Adipocyte (in vitro differentiated cells): ENCODE measurements around the gene MERTK.

Experiments used
- DNase-seq: peaks from one replicate; pipeline ENCODE4 v3.0.0-alpha.2; 2015; ENCODE audit warnings: low read depth
- H3K27me3 ChIP-seq: replicated peaks from 2 replicates; pipeline ENCODE4 v1.7.0; 2013; ENCODE audit warnings: mild to moderate bottlenecking, low read length, moderate library complexity; ENCODE audit not compliant: control insufficient read depth, insufficient read depth
- H3K36me3 ChIP-seq: 2 replicates; pipeline ENCODE4 v1.7.0; 2013; ENCODE audit warnings: low read length, mild to moderate bottlenecking, moderate library complexity; ENCODE audit not compliant: control insufficient read depth, insufficient read depth, severe bottlenecking
- H3K4me1 ChIP-seq: 2 replicates; pipeline ENCODE4 v1.7.0; 2013; ENCODE audit warnings: mild to moderate bottlenecking, low read length, moderate library complexity; ENCODE audit not compliant: control insufficient read depth, insufficient read depth
- H3K4me3 ChIP-seq: 2 replicates; pipeline ENCODE4 v1.7.0; 2013; ENCODE audit warnings: mild to moderate bottlenecking, low read length, moderate library complexity
- H3K9ac ChIP-seq: 2 replicates; pipeline ENCODE4 v1.7.0; 2013; ENCODE audit warnings: mild to moderate bottlenecking, low read length, moderate library complexity
- H3K9me3 ChIP-seq: 2 replicates; pipeline ENCODE4 v1.7.0; 2013; ENCODE audit warnings: mild to moderate bottlenecking, low read length, moderate library complexity; ENCODE audit not compliant: control insufficient read depth

Gene MERTK

GRCh38 chr2:111965062-111965461 lies 66.7 kb downstream of the MERTK start:
- no peaks in the 10 kb centered on the region for H3K36me3 ChIP-seq

GRCh38 chr2:111966241-111966640 lies 67.8 kb downstream of the MERTK start:
- H3K36me3 ChIP-seq, result no peaks in the 10 kb centered on the region

More at GRCh38 chr2:111965062-111965461, 66.7 kb downstream of the MERTK start:
- H3K4me3 ChIP-seq, result no peak overlapping the region
- no peaks in the 10 kb centered on the region for H3K4me1 ChIP-seq
- DNase-seq, result no peak
- no peaks in the 10 kb centered on the region for H3K9me3 ChIP-seq
- H3K27me3 ChIP-seq, result peaks cover 11% of the 10 kb centered on the region
- H3K9ac ChIP-seq, result no peak overlapping the region

DNA sequence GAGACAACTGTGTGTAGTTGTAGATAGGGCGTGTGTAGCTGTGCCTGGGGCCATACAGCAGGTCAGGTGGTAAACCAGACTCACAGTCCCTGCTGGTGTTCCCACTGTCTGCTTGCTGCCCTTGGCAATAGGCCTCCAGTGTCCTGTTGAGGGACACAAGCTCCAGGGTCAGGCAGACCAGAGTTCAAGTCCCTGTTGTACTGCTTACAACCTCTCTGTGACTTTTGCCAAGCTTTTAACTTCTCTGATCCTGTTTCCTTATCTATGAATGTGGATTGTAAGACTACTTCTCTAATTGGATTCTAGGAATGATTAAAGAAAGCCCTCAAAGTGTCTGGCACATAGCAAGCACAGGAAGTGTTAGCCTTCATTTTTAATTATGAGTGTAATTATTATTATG lies 68.6 kb downstream of the MERTK start:
- no peak for DNase-seq
- Histone ChIP-seq H3K27me3 (peaks cover 11% of the 10 kb centered on the region), H3K9me3 (no peaks in the 10 kb centered on the region), H3K4me1 (no peaks in the 10 kb centered on the region), H3K4me3 (no peak overlapping the region), H3K9ac (no peak overlapping the region), H3K36me3 (no peaks in the 10 kb centered on the region)

More at GRCh38 chr2:111966241-111966640, 67.8 kb downstream of the MERTK start:
- H3K9me3 ChIP-seq, result no peaks in the 10 kb centered on the region
- H3K27me3 ChIP-seq, result peaks cover 11% of the 10 kb centered on the region
- DNase-seq, result no peak
- H3K4me3 ChIP-seq, result no peak overlapping the region
- no peak overlapping the region for H3K9ac ChIP-seq
- no peaks in the 10 kb centered on the region for H3K4me1 ChIP-seq

- Histone ChIP-seq H3K9ac (no peak overlapping the region), H3K27me3 (peaks cover 6% of the 10 kb centered on the region), H3K9me3 (no peaks in the 10 kb centered on the region), H3K36me3 (no peaks in the 10 kb centered on the region), H3K4me1 (peaks cover 8% of the 10 kb centered on the region), H3K4me3 (no peak overlapping the region)
- DNase-seq, result no peak
Measured at GRCh38 chr2:111970453-111970852, 72.0 kb downstream of the MERTK start.

DNA sequence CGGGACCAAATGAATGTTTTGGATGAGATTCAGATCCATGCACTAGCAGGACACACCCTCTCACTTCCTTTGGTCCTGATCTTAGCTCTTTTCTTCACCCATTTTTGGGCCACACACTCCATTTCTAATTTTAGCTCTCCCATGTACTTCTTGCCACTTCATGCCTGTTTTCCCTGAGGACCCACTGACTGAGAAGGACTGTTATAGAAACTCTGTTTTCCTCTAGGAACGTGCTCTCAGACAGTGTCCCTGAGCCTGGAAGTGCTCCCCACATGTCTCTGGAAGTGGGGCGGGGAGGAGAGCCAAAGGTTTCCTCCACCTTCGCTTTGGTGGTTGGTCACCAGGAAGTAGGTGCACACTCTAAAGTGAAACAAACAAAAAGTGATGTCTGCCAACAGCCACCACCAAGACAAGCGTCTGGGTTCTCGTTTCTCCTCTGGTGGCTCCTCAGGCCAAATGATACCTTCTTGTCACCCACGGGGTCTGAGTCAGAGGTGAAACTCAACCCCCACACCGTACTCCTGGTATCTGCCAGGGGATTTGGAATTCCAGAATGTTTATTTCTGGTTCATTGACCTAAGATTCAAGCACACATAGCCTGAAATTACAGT lies 74.7 kb downstream of the MERTK start:
- Histone ChIP-seq H3K36me3 (no peaks in the 10 kb centered on the region), H3K4me3 (no peak overlapping the region), H3K27me3 (peaks cover 4% of the 10 kb centered on the region), H3K4me1 (peaks cover 8% of the 10 kb centered on the region), H3K9ac (no peak overlapping the region), H3K9me3 (peaks cover 13% of the 10 kb centered on the region)
- no peak for DNase-seq

DNA sequence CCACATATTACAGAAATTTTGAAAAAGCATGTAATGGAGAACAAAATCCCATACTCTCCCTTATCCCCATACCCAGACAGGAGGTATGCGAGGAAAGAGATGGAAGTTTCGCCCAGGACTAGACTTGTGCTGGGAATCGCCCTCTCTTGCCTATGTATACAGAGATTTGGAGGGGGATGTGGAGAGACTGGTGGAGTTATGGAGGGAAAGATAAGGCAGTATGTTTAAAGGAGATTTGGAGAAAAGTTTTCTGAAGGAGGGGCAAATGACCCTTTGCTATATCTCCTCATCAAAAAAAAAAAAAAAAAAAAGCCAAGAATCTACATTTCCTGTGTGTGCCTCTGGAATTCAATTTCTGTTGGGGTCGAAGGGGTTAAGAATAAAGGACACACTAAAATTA lies 75.3 kb downstream of the MERTK start:
- Histone ChIP-seq H3K9me3 (peaks cover 13% of the 10 kb centered on the region), H3K9ac (no peak overlapping the region), H3K4me1 (peaks cover 8% of the 10 kb centered on the region), H3K36me3 (no peaks in the 10 kb centered on the region), H3K27me3 (no peaks in the 10 kb centered on the region), H3K4me3 (no peak overlapping the region)
- no peak for DNase-seq

DNA sequence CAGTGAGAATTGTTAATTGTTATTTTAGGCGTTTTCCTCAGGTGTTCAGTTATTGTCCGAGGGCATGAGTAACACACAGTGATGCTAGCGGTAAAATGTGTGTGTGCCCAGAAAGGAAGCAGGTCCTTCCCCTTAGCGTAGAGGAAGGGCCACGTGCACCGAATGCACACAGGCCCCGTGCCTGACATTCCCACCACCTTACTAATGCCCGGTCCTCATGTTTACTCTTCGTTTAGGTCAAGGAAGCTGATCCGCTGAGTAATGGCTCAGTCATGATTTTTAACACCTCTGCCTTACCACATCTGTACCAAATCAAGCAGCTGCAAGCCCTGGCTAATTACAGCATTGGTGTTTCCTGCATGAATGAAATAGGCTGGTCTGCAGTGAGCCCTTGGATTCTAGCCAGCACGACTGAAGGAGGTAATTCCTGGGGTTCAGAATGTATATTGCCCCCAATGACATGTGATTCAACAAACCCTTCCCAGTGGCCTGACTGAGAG lies 76.7 kb downstream of the MERTK start:
- Histone ChIP-seq H3K27me3 (no peaks in the 10 kb centered on the region), H3K9ac (no peak overlapping the region), H3K36me3 (no peaks in the 10 kb centered on the region), H3K9me3 (peaks cover 13% of the 10 kb centered on the region), H3K4me3 (no peak overlapping the region), H3K4me1 (peaks cover 8% of the 10 kb centered on the region)
- DNase-seq, result peak; percentile 69

GRCh38 chr2:111975819-111976218 lies 77.4 kb downstream of the MERTK start:
- Histone ChIP-seq H3K4me3 (no peak overlapping the region), H3K9me3 (peaks cover 13% of the 10 kb centered on the region), H3K27me3 (no peaks in the 10 kb centered on the region), H3K4me1 (peaks cover 8% of the 10 kb centered on the region), H3K9ac (no peak overlapping the region), H3K36me3 (no peaks in the 10 kb centered on the region)
- DNase-seq, result no peak

DNA sequence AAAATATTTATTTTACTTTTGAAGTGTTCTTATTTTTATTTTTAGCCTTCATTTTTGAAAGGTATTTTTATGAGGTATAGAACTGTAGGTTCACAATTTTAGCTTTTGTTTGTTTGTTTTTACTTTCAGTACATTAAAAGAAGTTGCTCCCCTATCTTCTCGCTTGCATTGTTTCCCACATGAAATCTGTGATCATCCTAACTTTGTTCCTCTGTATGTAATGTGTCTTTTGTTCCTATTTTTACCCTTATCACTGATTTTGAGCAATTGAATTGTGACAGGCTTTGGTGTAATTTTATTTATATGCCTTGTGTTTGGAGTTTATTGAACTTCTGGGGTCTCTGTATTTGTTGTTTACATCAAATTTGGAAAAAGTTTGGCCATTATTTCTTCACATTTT lies 78.8 kb downstream of the MERTK start:
- no peak overlapping the region for H3K4me3 ChIP-seq
- no peak for DNase-seq
- H3K4me1 ChIP-seq, result peaks cover 8% of the 10 kb centered on the region
- H3K36me3 ChIP-seq, result no peaks in the 10 kb centered on the region
- H3K27me3 ChIP-seq, result no peaks in the 10 kb centered on the region
- H3K9ac ChIP-seq, result no peak overlapping the region
- H3K9me3 ChIP-seq, result peaks cover 13% of the 10 kb centered on the region

GRCh38 chr2:111978452-111979170 lies 80.2 kb downstream of the MERTK start:
- Histone ChIP-seq H3K4me1 (no peaks in the 10 kb centered on the region), H3K4me3 (no peak overlapping the region), H3K9me3 (peaks cover 13% of the 10 kb centered on the region), H3K36me3 (no peaks in the 10 kb centered on the region), H3K27me3 (peaks cover 2% of the 10 kb centered on the region), H3K9ac (no peak overlapping the region)
- DNase-seq, result no peak

GRCh38 chr2:111981666-111982065 lies 83.3 kb downstream of the MERTK start:
- no peaks in the 10 kb centered on the region for H3K36me3 ChIP-seq
- no peak overlapping the region for H3K4me3 ChIP-seq
- no peak for DNase-seq
- no peaks in the 10 kb centered on the region for H3K4me1 ChIP-seq
- H3K9me3 ChIP-seq, result peaks cover 13% of the 10 kb centered on the region
- H3K27me3 ChIP-seq, result peaks cover 26% of the 10 kb centered on the region
- no peak overlapping the region for H3K9ac ChIP-seq
